A673 (cell line): ENCODE data around the gene PLEKHA6. TPM values are rescaled to one million over a fixed set of nuclear protein-coding genes. Genes with fewer than 3 reads are reported as not detected.

Source experiments
- BruUV-seq: library from RNA; stranded (reverse); fragments of 400-500 nt; replicated peaks from 2 replicates; lab custom pipeline; 2021; lab: Mats Ljungman, UMichigan
- CTCF ChIA-PET: fragments of 300-600 bp; sonication (Branson Sonifier 250); formaldehyde crosslinking; loops from one replicate; lab custom pipeline; 2022; ENCODE audit warnings: antibody characterized with exemption; lab: Charles Lee
- POLR2A ChIA-PET: fragments of 300-600 bp; sonication (Branson Sonifier 250); formaldehyde crosslinking; loops from one replicate; lab custom pipeline; 2022; ENCODE audit warnings: antibody characterized with exemption; ENCODE audit not compliant: low non-redundant PET; lab: Charles Lee
- DNase-seq: peaks from one replicate; pipeline ENCODE4 v3.0.0-alpha.2; 2015; ENCODE audit warnings: low spot score
- H3K27ac ChIP-seq: fragments of 200-600 bp; sonication (generic); 2 replicates; pipeline ENCODE4 v1.5.1; 2016; ENCODE audit warnings: mixed run types, low read depth, mild to moderate bottlenecking, mixed read lengths, antibody characterized with exemption, low read length; ENCODE audit not compliant: poor library complexity, severe bottlenecking
- H3K27me3 ChIP-seq: fragments of 200-600 bp; sonication (generic); replicated peaks from 2 replicates; pipeline ENCODE4 v1.6.1; 2017; ENCODE audit warnings: mixed run types, low read depth, mild to moderate bottlenecking, mixed read lengths, antibody characterized with exemption, low read length; ENCODE audit not compliant: insufficient read depth, poor library complexity
- H3K36me3 ChIP-seq: fragments of 200-600 bp; sonication (generic); 2 replicates; pipeline ENCODE4 v1.6.1; 2016; ENCODE audit warnings: mixed run types, mild to moderate bottlenecking, mixed read lengths, antibody characterized with exemption, low read length; ENCODE audit not compliant: insufficient read depth, poor library complexity, severe bottlenecking
- H3K4me1 ChIP-seq: fragments of 200-600 bp; sonication (generic); 2 replicates; pipeline ENCODE4 v1.6.1; 2017; ENCODE audit warnings: mixed run types, mild to moderate bottlenecking, mixed read lengths, antibody characterized with exemption, low read length; ENCODE audit not compliant: insufficient read depth, poor library complexity, severe bottlenecking
- H3K4me3 ChIP-seq: fragments of 200-600 bp; sonication (generic); 2 replicates; pipeline ENCODE4 v1.5.1; 2016; ENCODE audit warnings: low read depth, mixed run types, mild to moderate bottlenecking, mixed read lengths, low read length; ENCODE audit not compliant: poor library complexity, severe bottlenecking
- H3K9me3 ChIP-seq: fragments of 200-600 bp; sonication (generic); 2 replicates; pipeline ENCODE4 v1.6.1; 2016; ENCODE audit warnings: mixed run types, low read depth, mild to moderate bottlenecking, mixed read lengths, antibody characterized with exemption, low read length; ENCODE audit not compliant: poor library complexity, severe bottlenecking
- EZH2 ChIP-seq: fragments of 200-600 bp; sonication (generic); IDR thresholded peaks from 2 replicates; pipeline ENCODE4 v1.6.1; 2017; ENCODE audit warnings: borderline replicate concordance, low read depth, mild to moderate bottlenecking, mixed read lengths, antibody characterized with exemption, low read length; ENCODE audit not compliant: poor library complexity, severe bottlenecking
- intact Hi-C: fragments of 100-400 bp; cut with micrococcal nuclease; formaldehyde crosslinking; loops from one replicate; pipeline ENCODE4 v1.10.0; 2022; ENCODE audit not compliant: unreplicated experiment
- total RNA-seq: library from RNA; stranded (reverse); gene quantifications from 2 replicates; pipeline ENCODE4 v1.2.3, GENCODE V29; 2021
- TF ChIP-seq, protein P1 (sequence below): fragments of 300-800, 200-600 bp; sonication (generic); conservative IDR thresholded peaks from 2 replicates; pipeline ENCODE4 v1.5.1; 2017; ENCODE audit warnings: low read depth, mild to moderate bottlenecking, antibody characterized with exemption, low read length, moderate library complexity, mixed read lengths

The PLEKHA6 gene
- total RNA-seq, 1 experiment from 2014 or later = 0.58 TPM

DNA sequence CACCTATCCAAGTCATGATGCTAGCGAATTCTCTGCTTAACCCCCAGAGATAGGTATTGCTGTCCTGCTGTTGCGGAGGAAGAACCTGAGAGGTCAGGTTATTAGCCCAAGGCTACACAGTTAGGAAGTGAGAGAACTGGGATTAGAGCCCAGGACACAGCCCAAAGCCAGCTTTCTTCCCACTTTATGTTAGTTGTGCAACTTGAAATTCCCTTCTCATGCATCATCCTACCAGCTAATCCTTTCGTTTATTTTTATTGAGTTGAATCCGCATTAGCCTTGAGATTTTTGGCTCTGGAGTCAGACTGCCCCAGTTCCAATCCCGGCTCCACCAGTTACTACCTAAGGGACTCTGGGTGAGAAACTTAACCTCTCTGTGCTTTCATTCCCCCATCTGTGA is 65.4 kb downstream of the PLEKHA6 start:
- Histone ChIP-seq H3K4me3 (no peak overlapping the region), H3K9me3 (no peaks in the 10 kb centered on the region), H3K4me1 (no peaks in the 10 kb centered on the region), H3K36me3 (no peaks in the 10 kb centered on the region), H3K27ac (no peak overlapping the region), H3K27me3 (peaks cover 14% of the 10 kb centered on the region)
- POLR2A ChIA-PET = no interaction called here
- intact Hi-C loops = no loop called here
- TF ChIP-seq EZH2 = no peak
- TF ChIP-seq, protein P1, sequence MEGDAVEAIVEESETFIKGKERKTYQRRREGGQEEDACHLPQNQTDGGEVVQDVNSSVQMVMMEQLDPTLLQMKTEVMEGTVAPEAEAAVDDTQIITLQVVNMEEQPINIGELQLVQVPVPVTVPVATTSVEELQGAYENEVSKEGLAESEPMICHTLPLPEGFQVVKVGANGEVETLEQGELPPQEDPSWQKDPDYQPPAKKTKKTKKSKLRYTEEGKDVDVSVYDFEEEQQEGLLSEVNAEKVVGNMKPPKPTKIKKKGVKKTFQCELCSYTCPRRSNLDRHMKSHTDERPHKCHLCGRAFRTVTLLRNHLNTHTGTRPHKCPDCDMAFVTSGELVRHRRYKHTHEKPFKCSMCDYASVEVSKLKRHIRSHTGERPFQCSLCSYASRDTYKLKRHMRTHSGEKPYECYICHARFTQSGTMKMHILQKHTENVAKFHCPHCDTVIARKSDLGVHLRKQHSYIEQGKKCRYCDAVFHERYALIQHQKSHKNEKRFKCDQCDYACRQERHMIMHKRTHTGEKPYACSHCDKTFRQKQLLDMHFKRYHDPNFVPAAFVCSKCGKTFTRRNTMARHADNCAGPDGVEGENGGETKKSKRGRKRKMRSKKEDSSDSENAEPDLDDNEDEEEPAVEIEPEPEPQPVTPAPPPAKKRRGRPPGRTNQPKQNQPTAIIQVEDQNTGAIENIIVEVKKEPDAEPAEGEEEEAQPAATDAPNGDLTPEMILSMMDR = no peak
- DNase-seq = no peak
- BruUV-seq = no TSS peak
- CTCF ChIA-PET = no interaction called here

- no peaks in the 10 kb centered on the region for H3K4me1 ChIP-seq
- DNase-seq = no peak
- no TSS peak for BruUV-seq
Measured at GRCh38 chr1:204293605-204294337, 66.0 kb downstream of the PLEKHA6 start.

GRCh38 chr1:204292740-204293139 is 67.0 kb downstream of the PLEKHA6 start:
- peaks cover 5% of the 10 kb centered on the region for H3K4me1 ChIP-seq
- no peak for DNase-seq
- CTCF ChIA-PET = no interaction called here
- POLR2A ChIA-PET = no interaction called here
- no peaks in the 10 kb centered on the region for H3K9me3 ChIP-seq
- peaks cover 14% of the 10 kb centered on the region for H3K27me3 ChIP-seq
- intact Hi-C loops = no loop called here
- no peaks in the 10 kb centered on the region for H3K36me3 ChIP-seq
- no peak overlapping the region for H3K4me3 ChIP-seq
- no peak for TF ChIP-seq EZH2
- TF ChIP-seq, protein P1 = no peak
- H3K27ac ChIP-seq = no peak overlapping the region
- BruUV-seq = no TSS peak

More at GRCh38 chr1:204293605-204294337, 66.0 kb downstream of the PLEKHA6 start:
- Histone ChIP-seq H3K9me3 (no peaks in the 10 kb centered on the region), H3K27me3 (peaks cover 14% of the 10 kb centered on the region), H3K27ac (no peak overlapping the region), H3K36me3 (no peaks in the 10 kb centered on the region), H3K4me3 (no peak overlapping the region)
- intact Hi-C loops = no loop called here
- ChIA-PET POLR2A (no interaction called here), CTCF (no interaction called here)
- TF ChIP-seq, protein P1 = no peak
- no peak for TF ChIP-seq EZH2
